Prostate gland (tissue), 2 donors: ENCODE data around the gene KCNK18. TPM values are rescaled to one million over a fixed set of nuclear protein-coding genes. Genes with fewer than 3 reads are reported as not detected.

ENCODE experiments used
- DNase-seq: peaks from one replicate; pipeline ENCODE4 v3.0.0-alpha.2; 2019; ENCODE audit warnings: low spot score
- H3K27ac ChIP-seq, 2 donors: fragments of 200-600 bp; sonication (generic); 2 replicates each; pipeline ENCODE4 v1.5.1; 2017 to 2019
- H3K27me3 ChIP-seq: fragments of 200-600 bp; sonication (generic); replicated peaks from 2 replicates; pipeline ENCODE4 v1.5.1; 2019; ENCODE audit not compliant: insufficient read depth
- H3K36me3 ChIP-seq, 2 donors: fragments of 200-600 bp; sonication (generic); 1 replicate in 1 of 2; 2 replicates in 1 of 2; pipeline versions ENCODE4 v1.5.1 to v1.8.1; 2017 to 2019
- H3K4me1 ChIP-seq: fragments of 200-600 bp; sonication (generic); replicated peaks from 2 replicates; pipeline ENCODE4 v1.5.1; 2019
- H3K4me3 ChIP-seq, 2 donors: fragments of 200-600 bp; sonication (generic); 2 replicates each; pipeline ENCODE4 v1.5.1; 2017 to 2019
- H3K9me3 ChIP-seq: fragments of 200-600 bp; sonication (generic); 2 replicates; pipeline ENCODE4 v1.5.1; 2017
- CTCF ChIP-seq, 4 experiments: fragments of 200-600 bp in 2 of 4; fragments of 450-650 bp in 2 of 4; sonication (generic) in 2 of 4; IDR thresholded peaks; 1 replicate in 3 of 4; 2 replicates in 1 of 4; pipeline ENCODE4 v1.5.1; 2016 to 2019; ENCODE audit warnings: antibody characterized with exemption in 4 of 4, mild to moderate bottlenecking in 2 of 4, moderate library complexity in 2 of 4
- POLR2A ChIP-seq: fragments of 450-650 bp; IDR thresholded peaks from one replicate; pipeline ENCODE4 v1.6.1; 2016; ENCODE audit warnings: antibody characterized with exemption, mild to moderate bottlenecking
- POLR2AphosphoS5 ChIP-seq: sonication (generic); formaldehyde crosslinking; IDR thresholded peaks from one replicate; pipeline ENCODE4 v1.6.1; 2017; ENCODE audit warnings: antibody characterized with exemption
- WGBS: methylation state at CpG from one replicate; pipeline ENCODE4 v1.1.5; 2018; 5-methylcytosine and 5-hydroxymethylcytosine counted together
- intact Hi-C: fragments of 100-400 bp; cut with DNase I; formaldehyde crosslinking; loops from one replicate; pipeline ENCODE4 v1.14.2; 2022
- total RNA-seq, 2 donors: library from RNA; depleted of rRNA; stranded (reverse); fragments of >200 nt; gene quantifications; one replicate each; pipeline ENCODE4 v1.1.0, GENCODE V29; 2016

KCNK18 gene
- total RNA-seq, 2 donors from 2014 or later, result not detected

GRCh38 chr10:117188371-117188770 is 8.9 kb upstream of the KCNK18 start:
- TF ChIP-seq POLR2A, result no peak
- no peak for TF ChIP-seq CTCF (IDR thresholded peaks at IDR 0.05)
- no peak for TF ChIP-seq POLR2AphosphoS5
- intact Hi-C loops, result no loop called here
- H3K4me1 ChIP-seq, result no peaks in the 10 kb centered on the region
- H3K27ac ChIP-seq, result no peak overlapping the region
- no peak for DNase-seq
- H3K27me3 ChIP-seq, result no peaks in the 10 kb centered on the region
- 80% methylated on average over 2 of the region's 2 CpGs for WGBS
- no peak overlapping the region for H3K4me3 ChIP-seq
- H3K36me3 ChIP-seq, result no peaks in the 10 kb centered on the region
- H3K9me3 ChIP-seq, result no peaks in the 10 kb centered on the region

GRCh38 chr10:117189557-117189956 is 7.7 kb upstream of the KCNK18 start:
- 90% methylated on average over 1 of the region's 1 CpG for WGBS
- TF ChIP-seq POLR2A (no peak), CTCF (IDR thresholded peaks at IDR 0.05) (no peak), POLR2AphosphoS5 (no peak)
- H3K27me3 ChIP-seq, result peaks cover 2% of the 10 kb centered on the region

GRCh38 chr10:117198088-117198487 is 799 bp downstream of the KCNK18 start:
- Histone ChIP-seq H3K27ac (no peak overlapping the region), H3K9me3 (no peaks in the 10 kb centered on the region), H3K4me3 (no peak overlapping the region), H3K4me1 (no peaks in the 10 kb centered on the region), H3K27me3 (peaks cover 3% of the 10 kb centered on the region), H3K36me3 (no peaks in the 10 kb centered on the region)
- DNase-seq, result no peak
- TF ChIP-seq CTCF (IDR thresholded peaks at IDR 0.05), result no peak
- intact Hi-C loops, result no loop called here
- 42% methylated on average over 4 of the region's 4 CpGs for WGBS

More at GRCh38 chr10:117189557-117189956, 7.7 kb upstream of the KCNK18 start:
- Histone ChIP-seq H3K36me3 (no peaks in the 10 kb centered on the region), H3K27ac (no peak overlapping the region), H3K9me3 (no peaks in the 10 kb centered on the region), H3K4me1 (no peaks in the 10 kb centered on the region), H3K4me3 (no peak overlapping the region)
- intact Hi-C loops, result no loop called here
- no peak for DNase-seq

DNA sequence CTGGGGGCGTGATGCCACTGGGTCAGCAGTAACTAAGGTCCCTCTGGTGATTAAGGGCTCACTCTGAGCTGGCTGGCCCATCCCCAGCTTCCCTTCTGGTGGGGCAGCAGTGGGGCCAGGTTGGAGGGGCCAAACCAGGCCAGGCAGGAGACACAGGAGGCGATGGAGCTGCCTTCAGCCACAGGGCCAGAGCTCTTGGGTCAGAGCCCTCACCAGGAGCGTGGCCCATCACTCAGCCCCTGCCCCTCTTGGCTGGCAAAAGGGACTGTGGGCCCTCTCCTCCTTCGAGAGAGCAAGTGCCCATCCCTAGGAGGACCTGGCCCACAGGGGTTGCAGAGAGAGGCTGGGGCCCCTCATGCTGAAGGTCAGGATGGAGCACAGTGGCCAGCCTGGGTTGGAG is 4.5 kb downstream of the KCNK18 start:
- H3K4me3 ChIP-seq, result no peak overlapping the region
- no peaks in the 10 kb centered on the region for H3K36me3 ChIP-seq
- TF ChIP-seq POLR2AphosphoS5, result no peak
- TF ChIP-seq POLR2A, result no peak
- TF ChIP-seq CTCF (IDR thresholded peaks at IDR 0.05), result no peak
- no peak for DNase-seq
- intact Hi-C loops, result no loop called here
- 79% methylated on average over 3 of the region's 4 CpGs for WGBS
- no peaks in the 10 kb centered on the region for H3K9me3 ChIP-seq
- no peaks in the 10 kb centered on the region for H3K4me1 ChIP-seq
- no peak overlapping the region for H3K27ac ChIP-seq
- no peaks in the 10 kb centered on the region for H3K27me3 ChIP-seq

- peaks cover 3% of the 10 kb centered on the region for H3K27me3 ChIP-seq
- 59% methylated on average over 2 of the region's 2 CpGs for WGBS
- H3K36me3 ChIP-seq, result no peaks in the 10 kb centered on the region
- H3K4me1 ChIP-seq, result no peaks in the 10 kb centered on the region
- H3K4me3 ChIP-seq, result no peak overlapping the region
- no peak for DNase-seq
- H3K9me3 ChIP-seq, result no peaks in the 10 kb centered on the region
- intact Hi-C loops, result no loop called here
- no peak overlapping the region for H3K27ac ChIP-seq
- TF ChIP-seq POLR2A (no peak), CTCF (IDR thresholded peaks at IDR 0.05) (no peak), POLR2AphosphoS5 (no peak)
Observed at GRCh38 chr10:117204316-117204715, 7.0 kb downstream of the KCNK18 start.
